ENCODE data around the gene BCKDHB.
"Not testable (repeated sequence)": the region's sequence is repeated elsewhere in the genome, so short reads cannot be mapped to it uniquely, and the experiment has no call there.

The BCKDHB gene

GRCh38 chr6:80233958-80234357, 127.5 kb downstream of the BCKDHB start:
- Histone ChIP-seq H3K4me1 (ENCODE audit: control insufficient read depth, insufficient read depth, low read length) (no peaks in the 10 kb centered on the region), H3K9me3 (ENCODE audit: control insufficient read depth, low read length) (no peaks in the 10 kb centered on the region), H3K36me3 (ENCODE audit: control insufficient read depth, insufficient read depth, low read length, severe bottlenecking) (no peaks in the 10 kb centered on the region), H3K9ac (ENCODE audit: low read length) (no peak overlapping the region), H3K27me3 (replicated peaks; ENCODE audit: control insufficient read depth, insufficient read depth, low read length) (no peaks in the 10 kb centered on the region), H3K4me3 (ENCODE audit: low read length) (no peak overlapping the region)
- DNase-seq (ENCODE audit: low read depth): no peak

DNA sequence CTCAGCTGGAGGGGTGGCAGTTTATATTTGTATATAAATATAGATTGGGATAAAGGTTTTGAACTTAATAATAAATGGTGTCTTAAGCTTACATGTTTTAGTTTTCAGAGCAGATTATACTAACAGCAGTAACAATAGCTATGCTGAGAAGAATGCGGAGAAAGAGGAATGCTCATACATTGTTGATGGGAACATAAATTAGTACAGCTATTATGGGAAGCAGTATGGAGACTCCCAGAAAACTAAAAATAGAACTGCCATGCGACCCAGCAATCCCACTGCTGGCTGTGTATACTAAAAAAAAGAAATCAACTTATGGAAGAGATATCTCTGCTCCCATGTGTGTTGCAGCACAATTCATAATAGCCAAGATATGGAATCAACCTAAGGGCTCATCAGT, 127.9 kb downstream of the BCKDHB start:
- no peak for DNase-seq (ENCODE audit: low read depth)
- Histone ChIP-seq H3K9ac (ENCODE audit: low read length) (no peak overlapping the region), H3K36me3 (ENCODE audit: control insufficient read depth, insufficient read depth, low read length, severe bottlenecking) (no peaks in the 10 kb centered on the region), H3K4me1 (ENCODE audit: control insufficient read depth, insufficient read depth, low read length) (no peaks in the 10 kb centered on the region), H3K27me3 (replicated peaks; ENCODE audit: control insufficient read depth, insufficient read depth, low read length) (no peaks in the 10 kb centered on the region), H3K9me3 (ENCODE audit: control insufficient read depth, low read length) (no peaks in the 10 kb centered on the region), H3K4me3 (ENCODE audit: low read length) (no peak overlapping the region)

- H3K27me3 ChIP-seq (replicated peaks; ENCODE audit: control insufficient read depth, insufficient read depth, low read length): no peaks in the 10 kb centered on the region
- H3K36me3 ChIP-seq (ENCODE audit: control insufficient read depth, insufficient read depth, low read length, severe bottlenecking): no peaks in the 10 kb centered on the region
- DNase-seq (ENCODE audit: low read depth): no peak
- H3K4me1 ChIP-seq (ENCODE audit: control insufficient read depth, insufficient read depth, low read length): no peaks in the 10 kb centered on the region
- H3K9ac ChIP-seq (ENCODE audit: low read length): no peak overlapping the region
- no peaks in the 10 kb centered on the region for H3K9me3 ChIP-seq (ENCODE audit: control insufficient read depth, low read length)
- H3K4me3 ChIP-seq (ENCODE audit: low read length): no peak overlapping the region
These were observed 128.4 kb downstream of the BCKDHB start for GRCh38 chr6:80234908-80235307.

GRCh38 chr6:80235647-80236046, 129.2 kb downstream of the BCKDHB start:
- Histone ChIP-seq H3K4me3 (ENCODE audit: low read length) (no peak overlapping the region), H3K9ac (ENCODE audit: low read length) (no peak overlapping the region), H3K4me1 (ENCODE audit: control insufficient read depth, insufficient read depth, low read length) (no peaks in the 10 kb centered on the region), H3K27me3 (replicated peaks; ENCODE audit: control insufficient read depth, insufficient read depth, low read length) (no peaks in the 10 kb centered on the region), H3K36me3 (ENCODE audit: control insufficient read depth, insufficient read depth, low read length, severe bottlenecking) (no peaks in the 10 kb centered on the region), H3K9me3 (ENCODE audit: control insufficient read depth, low read length) (no peaks in the 10 kb centered on the region)
- no peak for DNase-seq (ENCODE audit: low read depth)

- H3K36me3 ChIP-seq (ENCODE audit: control insufficient read depth, insufficient read depth, low read length, severe bottlenecking); H3K4me1 ChIP-seq (ENCODE audit: control insufficient read depth, insufficient read depth, low read length); H3K4me3 ChIP-seq (ENCODE audit: low read length); DNase-seq (ENCODE audit: low read depth); H3K27me3 ChIP-seq (replicated peaks; ENCODE audit: control insufficient read depth, insufficient read depth, low read length); H3K9me3 ChIP-seq (ENCODE audit: control insufficient read depth, low read length); H3K9ac ChIP-seq (ENCODE audit: low read length): not testable (repeated sequence)
These were observed 132.3 kb downstream of the BCKDHB start for GRCh38 chr6:80238754-80239153.

DNA sequence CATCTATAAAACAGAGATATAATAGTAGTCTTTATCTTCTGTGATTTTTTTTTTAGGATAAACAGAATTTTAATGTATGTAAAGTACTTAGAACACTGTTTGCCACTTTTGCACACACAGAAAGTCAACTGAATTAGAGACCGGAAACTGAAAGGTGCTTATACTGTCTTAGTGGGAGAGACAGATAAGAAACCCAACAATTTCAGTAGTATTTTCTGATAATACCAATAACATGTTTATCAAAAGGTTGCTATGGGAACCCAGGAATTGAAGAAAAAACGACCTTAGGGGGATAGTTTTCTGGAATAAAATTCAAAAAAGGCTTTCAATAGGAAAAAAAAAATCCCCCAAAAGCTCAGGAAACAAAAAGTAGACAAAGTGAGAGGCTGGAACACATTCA, 138.6 kb downstream of the BCKDHB start:
- no peak overlapping the region for H3K4me3 ChIP-seq (ENCODE audit: low read length)
- H3K9me3 ChIP-seq (ENCODE audit: control insufficient read depth, low read length): no peaks in the 10 kb centered on the region
- peaks cover 7% of the 10 kb centered on the region for H3K4me1 ChIP-seq (ENCODE audit: control insufficient read depth, insufficient read depth, low read length)
- H3K36me3 ChIP-seq (ENCODE audit: control insufficient read depth, insufficient read depth, low read length, severe bottlenecking): no peaks in the 10 kb centered on the region
- no peak for DNase-seq (ENCODE audit: low read depth)
- no peaks in the 10 kb centered on the region for H3K27me3 ChIP-seq (replicated peaks; ENCODE audit: control insufficient read depth, insufficient read depth, low read length)
- H3K9ac ChIP-seq (ENCODE audit: low read length): no peak overlapping the region

GRCh38 chr6:80249897-80250296, 143.4 kb downstream of the BCKDHB start:
- no peaks in the 10 kb centered on the region for H3K9me3 ChIP-seq (ENCODE audit: control insufficient read depth, low read length)
- no peak for DNase-seq (ENCODE audit: low read depth)
- no peak overlapping the region for H3K9ac ChIP-seq (ENCODE audit: low read length)
- no peaks in the 10 kb centered on the region for H3K36me3 ChIP-seq (ENCODE audit: control insufficient read depth, insufficient read depth, low read length, severe bottlenecking)
- H3K4me3 ChIP-seq (ENCODE audit: low read length): no peak overlapping the region
- H3K4me1 ChIP-seq (ENCODE audit: control insufficient read depth, insufficient read depth, low read length): peaks cover 13% of the 10 kb centered on the region
- no peaks in the 10 kb centered on the region for H3K27me3 ChIP-seq (replicated peaks; ENCODE audit: control insufficient read depth, insufficient read depth, low read length)

DNA sequence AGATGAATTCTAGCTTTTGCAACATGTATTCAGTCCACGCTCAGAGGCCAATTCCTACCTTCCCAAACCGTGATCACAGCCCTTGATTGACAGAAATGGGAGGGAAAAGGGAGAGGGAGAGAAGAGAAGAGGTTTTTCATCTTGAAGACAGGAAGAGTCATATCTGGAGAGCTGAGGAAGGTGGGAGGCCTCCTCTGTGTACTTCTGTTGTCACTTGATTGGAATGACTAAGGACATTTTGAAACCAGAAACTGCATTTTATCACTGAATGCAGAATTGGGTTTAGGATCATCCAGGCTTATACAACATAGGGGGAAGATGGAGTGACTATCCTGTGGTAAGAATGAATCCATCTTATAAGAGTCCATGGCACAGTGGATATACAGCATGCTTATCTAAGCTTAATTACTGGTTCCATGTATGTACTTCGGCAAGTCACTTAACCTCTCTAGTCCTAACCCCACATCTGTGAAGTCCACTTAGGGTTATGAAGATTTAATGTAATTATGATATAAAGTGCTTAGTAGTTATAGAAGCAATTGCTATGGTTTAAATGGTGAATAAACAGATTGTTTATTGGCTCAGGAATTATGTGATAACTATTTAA, 144.0 kb downstream of the BCKDHB start:
- Histone ChIP-seq H3K9ac (ENCODE audit: low read length) (no peak overlapping the region), H3K9me3 (ENCODE audit: control insufficient read depth, low read length) (no peaks in the 10 kb centered on the region), H3K27me3 (replicated peaks; ENCODE audit: control insufficient read depth, insufficient read depth, low read length) (no peaks in the 10 kb centered on the region), H3K4me1 (ENCODE audit: control insufficient read depth, insufficient read depth, low read length) (peaks cover 13% of the 10 kb centered on the region), H3K4me3 (ENCODE audit: low read length) (no peak overlapping the region), H3K36me3 (ENCODE audit: control insufficient read depth, insufficient read depth, low read length, severe bottlenecking) (no peaks in the 10 kb centered on the region)
- DNase-seq (ENCODE audit: low read depth): no peak

GRCh38 chr6:80251321-80251720, 144.8 kb downstream of the BCKDHB start:
- Histone ChIP-seq H3K9me3 (ENCODE audit: control insufficient read depth, low read length) (no peaks in the 10 kb centered on the region), H3K36me3 (ENCODE audit: control insufficient read depth, insufficient read depth, low read length, severe bottlenecking) (no peaks in the 10 kb centered on the region), H3K4me3 (ENCODE audit: low read length) (no peak overlapping the region), H3K27me3 (replicated peaks; ENCODE audit: control insufficient read depth, insufficient read depth, low read length) (no peaks in the 10 kb centered on the region), H3K4me1 (ENCODE audit: control insufficient read depth, insufficient read depth, low read length) (peaks cover 13% of the 10 kb centered on the region), H3K9ac (ENCODE audit: low read length) (no peak overlapping the region)
- no peak for DNase-seq (ENCODE audit: low read depth)

DNA sequence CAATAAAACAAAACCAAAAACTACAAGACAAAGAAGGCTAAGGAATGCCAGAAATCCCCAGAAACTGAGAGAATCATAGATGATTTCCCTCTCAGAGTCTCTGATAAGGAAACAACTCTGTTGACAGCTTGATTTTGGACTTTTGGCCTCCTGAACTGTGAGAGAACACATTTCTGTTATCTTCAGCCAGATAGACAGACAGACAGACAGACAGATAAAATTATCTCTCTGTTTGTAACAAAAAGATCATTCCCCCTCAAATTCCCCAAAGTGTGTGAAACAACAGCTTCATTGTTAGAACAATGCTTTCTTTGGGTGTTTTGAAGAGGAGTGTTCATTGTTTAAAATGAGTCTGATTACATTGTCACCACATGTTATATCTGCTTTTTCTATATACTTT, 148.2 kb downstream of the BCKDHB start:
- no peak for DNase-seq (ENCODE audit: low read depth)
- Histone ChIP-seq H3K27me3 (replicated peaks; ENCODE audit: control insufficient read depth, insufficient read depth, low read length) (no peaks in the 10 kb centered on the region), H3K9ac (ENCODE audit: low read length) (no peak overlapping the region), H3K36me3 (ENCODE audit: control insufficient read depth, insufficient read depth, low read length, severe bottlenecking) (no peaks in the 10 kb centered on the region), H3K9me3 (ENCODE audit: control insufficient read depth, low read length) (no peaks in the 10 kb centered on the region), H3K4me1 (ENCODE audit: control insufficient read depth, insufficient read depth, low read length) (peaks cover 10% of the 10 kb centered on the region), H3K4me3 (ENCODE audit: low read length) (no peak overlapping the region)

- Histone ChIP-seq H3K9me3 (ENCODE audit: control insufficient read depth, low read length) (no peaks in the 10 kb centered on the region), H3K36me3 (ENCODE audit: control insufficient read depth, insufficient read depth, low read length, severe bottlenecking) (no peaks in the 10 kb centered on the region), H3K27me3 (replicated peaks; ENCODE audit: control insufficient read depth, insufficient read depth, low read length) (no peaks in the 10 kb centered on the region), H3K4me3 (ENCODE audit: low read length) (no peak overlapping the region), H3K4me1 (ENCODE audit: control insufficient read depth, insufficient read depth, low read length) (no peaks in the 10 kb centered on the region), H3K9ac (ENCODE audit: low read length) (no peak overlapping the region)
- no peak for DNase-seq (ENCODE audit: low read depth)
These were observed 150.2 kb downstream of the BCKDHB start for GRCh38 chr6:80256691-80257090.

- Histone ChIP-seq H3K9ac (ENCODE audit: low read length) (no peak overlapping the region), H3K36me3 (ENCODE audit: control insufficient read depth, insufficient read depth, low read length, severe bottlenecking) (no peaks in the 10 kb centered on the region), H3K4me3 (ENCODE audit: low read length) (no peak overlapping the region), H3K27me3 (replicated peaks; ENCODE audit: control insufficient read depth, insufficient read depth, low read length) (no peaks in the 10 kb centered on the region), H3K4me1 (ENCODE audit: control insufficient read depth, insufficient read depth, low read length) (no peaks in the 10 kb centered on the region), H3K9me3 (ENCODE audit: control insufficient read depth, low read length) (no peaks in the 10 kb centered on the region)
- DNase-seq (ENCODE audit: low read depth): no peak
These were observed 152.6 kb downstream of the BCKDHB start for GRCh38 chr6:80259118-80259517.

All from adipocyte (in vitro differentiated cells).